HepG2 (cell line): ENCODE measurements around the gene SINHCAF.

Experiments used
- CREB1 ChIP-seq, 2 experiments: fragments of 450-650 bp in 1 of 2; IDR thresholded peaks; 2 replicates each; pipeline ENCODE4 v1.6.1; 2016 to 2017; ENCODE audit warnings: control low read depth in 1 of 2, mild to moderate bottlenecking in 1 of 2, missing compliant biosample characterization in 1 of 2, missing genetic modification characterization in 1 of 2
- CTCF ChIP-seq: sonication (generic); formaldehyde crosslinking; IDR thresholded peaks from 2 replicates; pipeline ENCODE4 v1.5.0; 2020; ENCODE audit warnings: mild to moderate bottlenecking, missing genetic modification reagents, moderate library complexity
- HDAC2 ChIP-seq: sonication (generic); formaldehyde crosslinking; IDR thresholded peaks from 2 replicates; pipeline ENCODE4 v1.4.0; 2020; ENCODE audit warnings: missing genetic modification reagents
- NR1H2 ChIP-seq: sonication (generic); formaldehyde crosslinking; IDR thresholded peaks from 2 replicates; pipeline ENCODE4 v1.8.1; 2022; ENCODE audit warnings: low read depth, missing genetic modification reagents, borderline replicate concordance
- POLR2A ChIP-seq, 2 experiments: IDR thresholded peaks; 2 replicates each; pipeline ENCODE4 v1.6.1; 2011; ENCODE audit warnings: low read depth in 2 of 2, low read length in 2 of 2, mild to moderate bottlenecking in 1 of 2, moderate library complexity in 1 of 2; ENCODE audit not compliant: insufficient read depth in 1 of 2
- SIN3A ChIP-seq: IDR thresholded peaks from 2 replicates; pipeline ENCODE4 v1.6.1; 2011; ENCODE audit warnings: low read depth, mild to moderate bottlenecking, control low read depth, low read length, borderline replicate concordance
- TAF1 ChIP-seq: sonication (generic); formaldehyde crosslinking; IDR thresholded peaks from 2 replicates; pipeline ENCODE4 v1.4.0; 2020; ENCODE audit warnings: missing genetic modification reagents
- TBL1XR1 ChIP-seq: fragments of 150-350 bp; IDR thresholded peaks from 2 replicates; pipeline ENCODE4 v1.6.1; 2014; ENCODE audit warnings: borderline replicate concordance, low read length; ENCODE audit not compliant: partially characterized antibody
- TBP ChIP-seq: sonication (generic); formaldehyde crosslinking; IDR thresholded peaks from 2 replicates; pipeline ENCODE4 v1.5.0; 2020; ENCODE audit warnings: missing genetic modification reagents
- ZNF10 ChIP-seq: sonication (generic); formaldehyde crosslinking; IDR thresholded peaks from 2 replicates; pipeline ENCODE4 v1.4.0; 2020; ENCODE audit warnings: mild to moderate bottlenecking, low read depth, missing genetic modification reagents, borderline replicate concordance
- ZNF225 ChIP-seq: sonication (generic); formaldehyde crosslinking; IDR thresholded peaks from 2 replicates; pipeline ENCODE4 v1.4.0; 2020; ENCODE audit warnings: mild to moderate bottlenecking, missing genetic modification reagents

DNA sequence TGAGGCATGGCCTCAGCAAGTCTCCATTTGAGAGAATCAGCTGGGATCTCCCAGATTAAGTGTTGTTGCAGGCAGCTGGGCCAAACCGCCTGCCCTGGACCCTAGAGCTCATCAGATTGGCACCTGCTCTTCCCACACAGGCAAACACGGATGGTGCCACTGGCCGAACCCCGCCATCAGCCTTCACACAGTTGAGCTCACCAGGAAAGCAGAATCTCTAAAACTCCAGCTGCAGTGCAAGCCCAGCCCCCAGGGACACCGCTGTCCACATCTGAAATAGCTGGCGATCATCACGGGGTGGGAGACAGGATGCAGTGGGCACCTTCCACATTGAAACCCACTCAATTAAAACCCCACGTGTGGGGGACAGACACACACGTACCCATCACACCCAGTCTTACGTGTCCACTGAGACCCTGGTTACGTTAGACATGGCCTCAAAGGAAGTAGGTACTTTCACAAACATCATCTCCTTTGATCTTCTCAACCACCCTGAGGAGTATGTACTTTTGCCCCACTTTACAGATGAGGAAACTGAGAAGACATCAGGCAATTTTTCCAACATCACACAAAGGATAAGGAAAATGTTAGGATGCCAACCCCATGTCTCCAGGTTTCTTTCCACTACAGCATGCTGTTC is 88.8 kb downstream of the SINHCAF start:
- TF ChIP-seq TBL1XR1 (no peak), NR1H2 (CRISPR knock-in tag) (no peak), TAF1 (no peak), CTCF (CRISPR knock-in tag) (no peak), SIN3A (no peak), ZNF10 (CRISPR knock-in tag) (no peak), POLR2A (IDR thresholded peaks at IDR 0.05; ENCODE audit: insufficient read depth in 1 of 2, low read depth in 2 of 2, low read length in 2 of 2) (no peak), HDAC2 (CRISPR knock-in tag) (no peak), CREB1 (IDR thresholded peaks at IDR 0.05) (no peak), CREB1 (CRISPR knock-in tag; IDR thresholded peaks at IDR 0.05) (no peak), ZNF225 (CRISPR knock-in tag) (no peak), TBP (no peak)
